HFFc6 (cell line): Measurements from ENCODE around the gene GDPD4. TPM values are rescaled to one million over a fixed set of nuclear protein-coding genes. Genes with fewer than 3 reads are reported as not detected.

Source experiments
- DNase-seq: peaks from one replicate; pipeline ENCODE4 v3.0.0-alpha.2; 2018
- H3K27ac Mint-ChIP-seq: 2 replicates; pipeline ENCODE4 v1.8.0; 2020; ENCODE audit warnings: mild to moderate bottlenecking, mixed read lengths
- H3K27me3 Mint-ChIP-seq: 2 replicates; pipeline ENCODE4 v1.8.0; 2021; ENCODE audit warnings: mild to moderate bottlenecking, moderate library complexity, mixed read lengths; ENCODE audit not compliant: insufficient read depth
- H3K36me3 Mint-ChIP-seq: 2 replicates; pipeline ENCODE4 v1.8.0; 2021; ENCODE audit warnings: low read depth, mixed read lengths
- H3K4me1 Mint-ChIP-seq: 2 replicates; pipeline ENCODE4 v1.8.0; 2020; ENCODE audit warnings: low read depth, mixed read lengths
- H3K4me3 Mint-ChIP-seq: 2 replicates; pipeline ENCODE4 v1.8.0; 2020; ENCODE audit warnings: mild to moderate bottlenecking, moderate library complexity, mixed read lengths
- H3K9me3 Mint-ChIP-seq: 2 replicates; pipeline ENCODE4 v1.8.0; 2020; ENCODE audit warnings: mild to moderate bottlenecking, mixed read lengths
- CTCF ChIP-seq: fragments of 200-600 bp; sonication (generic); IDR thresholded peaks from 2 replicates; pipeline ENCODE4 v1.5.0; 2021; ENCODE audit warnings: antibody characterized with exemption, mild to moderate bottlenecking
- total RNA-seq, 6 experiments: library from RNA; stranded (reverse); fragmentation: NEBNext Ultra II Directional; extraction: Animal tissue kit (Norgen Biotek cat#: 25700); gene quantifications; 2 replicates in 1 of 6; 3 replicates in 5 of 6; pipeline ENCODE4 v1.2.3, GENCODE V29; 2021

The GDPD4 gene
- total RNA-seq, 6 experiments from 2014 or later = not detected

- no peak overlapping the region for H3K4me3 Mint-ChIP-seq
- H3K36me3 Mint-ChIP-seq = no peaks in the 10 kb centered on the region
- peaks cover 7% of the 10 kb centered on the region for H3K27me3 Mint-ChIP-seq
- H3K9me3 Mint-ChIP-seq = peaks cover 6% of the 10 kb centered on the region; the same call in 1 of the 2 replicates
- no peak overlapping the region for H3K27ac Mint-ChIP-seq
- no peak for DNase-seq
- H3K4me1 Mint-ChIP-seq = no peaks in the 10 kb centered on the region
- no peak for TF ChIP-seq CTCF
These were observed 103.7 kb downstream of the GDPD4 start for GRCh38 chr11:77197626-77198320.

GRCh38 chr11:77196961-77197360 lies 104.5 kb downstream of the GDPD4 start:
- TF ChIP-seq CTCF = no peak
- DNase-seq = no peak
- H3K9me3 Mint-ChIP-seq = peaks cover 6% of the 10 kb centered on the region; the same call in 1 of the 2 replicates
- H3K36me3 Mint-ChIP-seq = no peaks in the 10 kb centered on the region
- H3K27me3 Mint-ChIP-seq = peaks cover 7% of the 10 kb centered on the region
- H3K4me1 Mint-ChIP-seq = no peaks in the 10 kb centered on the region
- H3K4me3 Mint-ChIP-seq = no peak overlapping the region
- H3K27ac Mint-ChIP-seq = no peak overlapping the region

GRCh38 chr11:77195071-77195755 lies 106.3 kb downstream of the GDPD4 start:
- Mint-ChIP-seq H3K27me3 (peaks cover 7% of the 10 kb centered on the region), H3K4me1 (no peaks in the 10 kb centered on the region), H3K36me3 (no peaks in the 10 kb centered on the region), H3K9me3 (peaks cover 6% of the 10 kb centered on the region; the same call in 1 of the 2 replicates), H3K27ac (no peak overlapping the region), H3K4me3 (no peak overlapping the region)
- DNase-seq = no peak
- TF ChIP-seq CTCF = no peak

- no peak overlapping the region for H3K4me3 Mint-ChIP-seq
- H3K36me3 Mint-ChIP-seq = no peaks in the 10 kb centered on the region
- peaks cover 11% of the 10 kb centered on the region for H3K27me3 Mint-ChIP-seq
- no peak for DNase-seq
- H3K4me1 Mint-ChIP-seq = no peaks in the 10 kb centered on the region
- H3K9me3 Mint-ChIP-seq = no peaks in the 10 kb centered on the region
- TF ChIP-seq CTCF = no peak
- H3K27ac Mint-ChIP-seq = no peak overlapping the region
These were observed 107.3 kb downstream of the GDPD4 start for GRCh38 chr11:77193911-77194830.

- TF ChIP-seq CTCF = no peak
- H3K4me1 Mint-ChIP-seq = no peaks in the 10 kb centered on the region
- H3K9me3 Mint-ChIP-seq = no peaks in the 10 kb centered on the region
- H3K36me3 Mint-ChIP-seq = no peaks in the 10 kb centered on the region
- H3K4me3 Mint-ChIP-seq = no peak overlapping the region
- H3K27me3 Mint-ChIP-seq = peaks cover 11% of the 10 kb centered on the region
- H3K27ac Mint-ChIP-seq = no peak overlapping the region
- DNase-seq = no peak
These were observed 108.3 kb downstream of the GDPD4 start for GRCh38 chr11:77193167-77193566.
